ENCODE results near the gene SLC32A1. TPM values are rescaled to one million over a fixed set of nuclear protein-coding genes. Genes with fewer than 3 reads are reported as not detected.

The SLC32A1 gene
- total RNA-seq, 4 donors from 2014 or later = not detected

DNA sequence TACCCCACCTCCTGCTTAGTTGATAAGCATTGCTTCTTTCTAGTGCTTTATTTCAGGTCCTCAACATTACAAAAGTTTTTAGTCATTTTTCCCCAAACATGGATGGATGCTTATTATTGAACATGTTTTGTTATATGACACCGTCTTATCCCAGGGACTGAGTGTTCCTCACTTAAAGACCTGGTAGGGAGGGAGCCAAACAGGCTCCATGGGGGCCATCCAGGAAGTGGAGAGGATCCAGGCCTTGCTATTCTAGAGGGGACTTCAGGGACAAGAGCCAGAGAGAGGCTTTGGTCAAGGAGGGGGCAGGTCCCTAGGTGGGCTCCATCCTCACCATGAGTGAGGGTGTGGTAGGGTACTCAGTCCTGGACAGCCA lies 7.4 kb downstream of the SLC32A1 start:
- H3K27ac ChIP-seq = no peak overlapping the region
- H3K36me3 ChIP-seq = no peaks in the 10 kb centered on the region
- WGBS, 2 donors = 60 to 67% methylated on average over 1 of the region's 1 CpG
- TF ChIP-seq POLR2A (IDR thresholded peaks at IDR 0.05) = no peak
- TF ChIP-seq, protein P1, sequence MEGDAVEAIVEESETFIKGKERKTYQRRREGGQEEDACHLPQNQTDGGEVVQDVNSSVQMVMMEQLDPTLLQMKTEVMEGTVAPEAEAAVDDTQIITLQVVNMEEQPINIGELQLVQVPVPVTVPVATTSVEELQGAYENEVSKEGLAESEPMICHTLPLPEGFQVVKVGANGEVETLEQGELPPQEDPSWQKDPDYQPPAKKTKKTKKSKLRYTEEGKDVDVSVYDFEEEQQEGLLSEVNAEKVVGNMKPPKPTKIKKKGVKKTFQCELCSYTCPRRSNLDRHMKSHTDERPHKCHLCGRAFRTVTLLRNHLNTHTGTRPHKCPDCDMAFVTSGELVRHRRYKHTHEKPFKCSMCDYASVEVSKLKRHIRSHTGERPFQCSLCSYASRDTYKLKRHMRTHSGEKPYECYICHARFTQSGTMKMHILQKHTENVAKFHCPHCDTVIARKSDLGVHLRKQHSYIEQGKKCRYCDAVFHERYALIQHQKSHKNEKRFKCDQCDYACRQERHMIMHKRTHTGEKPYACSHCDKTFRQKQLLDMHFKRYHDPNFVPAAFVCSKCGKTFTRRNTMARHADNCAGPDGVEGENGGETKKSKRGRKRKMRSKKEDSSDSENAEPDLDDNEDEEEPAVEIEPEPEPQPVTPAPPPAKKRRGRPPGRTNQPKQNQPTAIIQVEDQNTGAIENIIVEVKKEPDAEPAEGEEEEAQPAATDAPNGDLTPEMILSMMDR (IDR thresholded peaks at IDR 0.05) = no peak
- peaks cover 27 to 100% (median 50%) of the 10 kb centered on the region in 4 donors for H3K27me3 ChIP-seq
- H3K9me3 ChIP-seq = no peaks in the 10 kb centered on the region
- no peak for DNase-seq
- peak overlapping the region in 1 of 4 donors; percentile 59 for H3K4me3 ChIP-seq
- intact Hi-C loops (cut with DNase I) = no loop called here
- peaks cover 11 to 53% (median 18%) of the 10 kb centered on the region in 3 donors for H3K4me1 ChIP-seq

DNA sequence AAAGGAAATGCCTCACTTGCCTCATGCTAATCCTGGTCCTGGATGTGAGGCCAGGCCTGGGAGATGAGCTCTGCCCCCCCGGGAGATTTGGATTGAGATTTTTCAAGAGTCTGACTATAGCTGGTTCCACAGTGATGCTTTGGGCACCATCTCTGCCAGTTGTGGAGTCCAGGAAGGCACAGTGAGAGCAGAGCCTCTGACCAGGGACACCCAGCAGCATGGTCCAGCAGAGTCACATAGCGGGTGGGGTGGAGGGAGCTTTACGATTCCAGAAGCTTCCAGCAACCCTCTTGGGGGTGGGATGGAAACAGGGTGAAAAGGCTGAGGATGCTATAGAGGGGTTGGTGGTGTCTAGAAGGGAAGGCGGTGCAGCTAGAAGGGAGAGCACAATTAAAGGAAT lies 8.7 kb downstream of the SLC32A1 start:
- TF ChIP-seq, protein P1 (IDR thresholded peaks at IDR 0.05) = no peak
- no peak for TF ChIP-seq POLR2A (IDR thresholded peaks at IDR 0.05)
- no peak for DNase-seq
- Histone ChIP-seq H3K4me1 (peaks cover 11 to 40% (median 14%) of the 10 kb centered on the region in 3 donors), H3K9me3 (no peaks in the 10 kb centered on the region), H3K4me3 (no peak overlapping the region), H3K36me3 (no peaks in the 10 kb centered on the region), H3K27ac (no peak overlapping the region), H3K27me3 (peaks cover 22 to 100% (median 39%) of the 10 kb centered on the region in 4 donors)
- 76 to 83% methylated on average over 4 of the region's 4 CpGs for WGBS, 2 donors
- intact Hi-C loops (cut with DNase I) = no loop called here

DNA sequence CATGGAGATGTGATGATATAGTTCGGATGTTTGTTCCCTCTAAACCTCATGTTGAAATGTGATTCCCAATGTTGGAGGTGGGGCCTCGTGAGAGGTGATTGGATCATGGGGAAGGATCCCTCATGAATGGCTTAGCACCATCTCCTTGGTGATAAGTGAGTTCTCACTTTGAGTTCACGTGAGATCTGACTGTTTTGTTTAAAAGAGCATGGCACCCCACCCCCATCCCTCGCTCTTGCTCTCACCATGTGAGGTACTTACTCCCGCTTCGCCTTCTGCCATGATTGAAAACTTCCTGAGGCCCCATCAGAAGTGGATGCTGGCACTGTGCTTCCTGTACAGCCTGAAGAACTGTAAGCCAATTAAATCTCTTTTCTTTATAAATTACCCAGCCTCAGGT lies 10.9 kb downstream of the SLC32A1 start:
- no peaks in the 10 kb centered on the region for H3K36me3 ChIP-seq
- TF ChIP-seq, protein P1 (IDR thresholded peaks at IDR 0.05) = no peak
- no peak for TF ChIP-seq POLR2A (IDR thresholded peaks at IDR 0.05)
- H3K27me3 ChIP-seq = peaks cover 6 to 100% (median 20%) of the 10 kb centered on the region in 4 donors
- 24 to 40% methylated on average over 6 of the region's 6 CpGs for WGBS, 2 donors
- intact Hi-C loops (cut with DNase I) = no loop called here
- no peaks in the 10 kb centered on the region for H3K9me3 ChIP-seq
- DNase-seq = no peak
- H3K4me3 ChIP-seq = no peak overlapping the region
- H3K4me1 ChIP-seq = peaks cover 6 to 18% (median 11%) of the 10 kb centered on the region in 3 donors
- H3K27ac ChIP-seq = no peak overlapping the region

DNA sequence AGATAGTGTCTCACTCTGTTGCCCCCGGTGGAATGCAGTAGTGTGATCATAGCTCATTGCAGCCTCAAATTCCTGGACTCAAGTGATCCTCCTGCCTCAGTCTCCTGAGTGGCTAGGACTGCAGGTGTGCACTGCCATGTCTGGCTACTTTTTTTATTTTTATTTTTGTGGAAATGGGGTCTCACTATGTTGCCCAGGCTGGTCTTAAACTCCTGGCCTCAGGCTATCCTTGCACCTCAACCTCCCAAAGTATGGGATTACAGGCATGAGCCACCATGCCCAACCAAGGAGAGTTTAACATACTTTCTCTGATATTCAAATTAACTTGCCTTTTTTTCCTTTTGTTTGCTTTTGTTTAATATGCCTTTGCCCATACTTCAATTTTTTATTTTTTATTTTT lies 13.6 kb downstream of the SLC32A1 start:
- no peak for DNase-seq
- Histone ChIP-seq H3K4me1 (no peaks in the 10 kb centered on the region), H3K27me3 (peaks cover 0 to 100% (median 3%) of the 10 kb centered on the region in 4 donors), H3K27ac (no peak overlapping the region), H3K9me3 (no peaks in the 10 kb centered on the region), H3K4me3 (no peak overlapping the region), H3K36me3 (no peaks in the 10 kb centered on the region)
- 75 to 95% methylated on average over 1 of the region's 1 CpG for WGBS, 2 donors
- intact Hi-C loops (cut with DNase I) = no loop called here
- TF ChIP-seq, protein P1 (IDR thresholded peaks at IDR 0.05) = no peak
- no peak for TF ChIP-seq POLR2A (IDR thresholded peaks at IDR 0.05)

DNA sequence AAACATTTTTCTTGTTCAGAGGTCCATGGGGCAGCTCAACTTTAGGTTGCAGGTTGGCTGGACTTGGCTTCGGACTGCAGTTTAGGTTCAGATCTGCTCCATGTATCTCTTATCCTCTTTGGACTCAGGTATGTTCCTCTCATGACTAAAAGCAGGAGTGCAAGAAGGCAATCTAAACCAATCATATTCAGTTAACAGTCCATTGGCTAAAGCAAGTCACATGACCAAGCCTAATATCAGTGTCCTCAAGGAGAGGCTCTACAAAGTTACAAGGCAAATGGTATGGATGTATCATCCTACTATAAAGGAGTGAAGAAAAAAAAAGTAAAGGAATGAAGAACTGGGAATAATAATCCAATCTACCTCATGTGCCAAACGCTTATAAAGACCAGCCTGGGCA lies 21.5 kb downstream of the SLC32A1 start:
- 83 to 100% methylated on average over 2 of the region's 2 CpGs for WGBS, 2 donors
- DNase-seq = no peak

More for the DNA sequence above, 21.5 kb downstream of the SLC32A1 start:
- TF ChIP-seq POLR2A (IDR thresholded peaks at IDR 0.05) = no peak
- TF ChIP-seq, protein P1 (IDR thresholded peaks at IDR 0.05) = no peak
- intact Hi-C loops (cut with DNase I) = no loop called here
- Histone ChIP-seq H3K4me1 (peaks cover 14 to 24% (median 15%) of the 10 kb centered on the region in 3 donors), H3K4me3 (no peak overlapping the region), H3K27me3 (peaks cover 0 to 34% (median 0%) of the 10 kb centered on the region in 4 donors), H3K9me3 (no peaks in the 10 kb centered on the region), H3K27ac (no peak overlapping the region), H3K36me3 (peaks cover 0 to 8% (median 0%) of the 10 kb centered on the region in 3 donors)
